CD1c-positive myeloid dendritic cell (primary cell): ENCODE data around the gene PRKAR2B.

ENCODE experiments used
- DNase-seq: peaks from one replicate; pipeline ENCODE4 v3.0.0-alpha.2; 2016; ENCODE audit errors: extremely low spot score

PRKAR2B gene

DNA sequence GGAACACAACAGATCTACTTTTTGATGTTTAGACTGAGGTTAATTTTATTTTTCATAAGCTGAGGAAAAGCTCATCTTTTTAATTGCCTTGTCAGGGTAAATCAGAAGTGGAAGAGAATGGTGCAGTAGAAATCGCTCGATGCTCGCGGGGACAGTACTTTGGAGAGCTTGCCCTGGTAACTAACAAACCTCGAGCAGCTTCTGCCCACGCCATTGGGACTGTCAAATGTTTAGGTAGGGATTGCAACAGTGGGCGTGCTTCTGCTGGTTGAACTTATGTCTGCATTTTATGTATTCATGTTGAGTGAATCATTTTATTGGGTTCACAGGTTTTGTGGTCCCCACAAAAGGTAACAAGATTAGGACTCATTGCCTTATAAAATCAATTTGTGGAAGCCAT, 112.6 kb downstream of the PRKAR2B start:
- DNase-seq, result no peak

DNA sequence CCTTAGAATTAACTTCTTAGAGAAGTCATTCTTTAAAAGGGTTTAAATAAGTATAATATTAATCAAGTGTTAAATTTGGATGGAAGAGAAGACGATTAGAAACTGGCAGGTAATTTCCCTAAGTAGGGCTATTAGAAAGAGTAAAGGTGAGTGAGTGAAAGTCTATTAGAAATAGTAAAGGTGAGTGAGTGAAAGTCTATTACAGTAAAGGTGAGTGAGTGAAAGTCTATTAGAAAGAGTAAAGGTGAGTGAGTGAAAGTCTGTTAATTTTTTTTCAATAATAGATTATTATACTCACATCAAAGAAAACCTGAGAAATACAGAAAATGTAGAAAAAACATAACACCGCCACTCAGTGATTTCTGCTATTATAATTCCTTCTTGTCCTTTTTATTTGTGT, 113.5 kb downstream of the PRKAR2B start:
- no peak for DNase-seq

DNA sequence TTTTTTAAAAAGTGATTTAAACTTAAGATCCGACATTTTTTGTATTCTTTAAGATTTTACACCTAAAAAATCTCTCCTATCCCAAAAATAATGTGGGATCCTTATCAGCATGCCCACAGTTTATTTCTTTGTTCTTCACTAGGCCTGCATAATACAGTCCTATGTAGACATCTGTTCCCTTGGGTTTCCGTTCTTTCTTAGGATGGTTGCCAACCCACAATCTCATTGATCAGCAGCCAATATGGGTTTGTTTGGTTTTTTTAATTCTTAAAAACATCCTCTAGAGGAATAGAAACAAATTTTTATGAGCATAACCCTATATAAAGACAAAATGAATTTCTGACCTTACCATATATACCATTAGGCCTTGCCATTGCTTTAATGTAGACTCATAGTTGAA, 115.9 kb downstream of the PRKAR2B start:
- no peak for DNase-seq

DNA sequence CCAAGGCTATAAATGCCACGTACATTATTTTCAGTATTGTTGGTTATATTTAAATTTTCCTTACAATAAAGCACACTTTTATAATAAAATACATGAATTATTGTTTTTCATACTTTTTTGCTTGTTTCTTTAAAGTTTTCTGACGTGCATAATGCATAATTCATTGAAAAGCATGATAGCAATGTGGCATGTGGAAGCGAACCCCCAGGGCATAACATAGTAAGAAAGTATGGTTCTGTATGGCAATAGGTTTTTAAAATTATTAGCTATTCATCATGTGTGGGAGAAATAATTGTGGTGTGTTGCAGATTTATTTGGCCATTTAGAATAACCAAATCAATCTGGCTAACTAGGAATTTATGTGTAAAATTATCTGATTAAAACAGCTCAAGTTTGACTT, 116.9 kb downstream of the PRKAR2B start:
- DNase-seq, result no peak

- DNase-seq, result no peak
Measured at GRCh38 chr7:107162475-107162874, 118.0 kb downstream of the PRKAR2B start.

DNA sequence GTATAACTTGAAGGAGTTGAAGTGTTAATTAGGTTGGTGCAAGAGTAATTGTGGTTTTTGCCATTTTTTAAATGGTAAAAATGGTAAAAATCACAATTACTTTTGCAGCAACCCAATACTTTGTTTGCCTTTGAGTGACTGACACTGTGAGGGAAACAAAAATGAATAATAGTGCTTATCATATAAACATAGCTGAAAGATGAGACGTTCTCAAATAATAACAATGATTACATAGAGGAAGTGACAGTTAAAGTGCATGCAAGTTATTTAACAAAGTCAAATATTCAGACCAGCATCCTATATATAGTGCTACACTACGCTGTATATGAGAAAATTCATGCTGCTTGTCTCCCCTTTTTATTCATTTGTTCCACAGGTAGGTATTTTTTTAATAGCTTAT, 119.6 kb downstream of the PRKAR2B start:
- DNase-seq, result no peak

- DNase-seq, result no peak
Measured at GRCh38 chr7:107165341-107165740, 120.8 kb downstream of the PRKAR2B start.

DNA sequence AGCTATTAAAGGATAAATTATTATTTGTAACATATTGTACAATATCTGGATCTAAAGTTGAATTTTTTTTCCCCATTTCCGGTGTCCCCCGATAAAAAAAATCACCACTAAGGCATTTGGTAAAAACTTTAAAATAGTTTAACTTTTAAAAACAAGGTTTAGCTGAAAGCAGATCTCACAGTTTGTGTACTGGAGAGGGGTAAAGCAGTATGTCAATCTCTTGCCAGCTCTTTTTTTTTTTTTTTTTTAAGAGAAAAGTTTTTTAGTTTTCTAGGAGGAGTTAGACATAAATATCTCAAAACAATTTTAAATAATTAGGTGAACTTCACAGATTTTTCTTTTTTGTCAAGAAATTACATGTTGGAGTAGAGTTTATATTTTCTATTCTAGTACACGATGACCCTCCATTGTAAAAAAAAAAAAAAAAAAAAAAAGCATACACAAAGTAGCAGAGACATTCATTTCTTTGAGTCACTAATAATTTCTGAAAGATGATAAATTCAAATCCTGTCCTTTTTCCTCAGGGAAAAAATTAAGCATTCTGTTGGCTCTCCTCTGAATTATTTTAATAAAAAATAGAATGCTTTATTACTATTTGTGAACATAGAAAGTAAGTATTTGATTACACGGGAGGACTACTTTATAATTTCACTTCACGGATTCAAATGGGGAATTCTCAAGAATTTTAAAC, 122.4 kb downstream of the PRKAR2B start:
- DNase-seq, result no peak

- peak; percentile 89 for DNase-seq
Measured at GRCh38 chr7:107167483-107168232, 123.2 kb downstream of the PRKAR2B start.

GRCh38 chr7:107168233-107169119, 124.0 kb downstream of the PRKAR2B start, which contains the start of gene HBP1:
Gene HBP1, plus strand, starts transcription at chr7:107169003. Its CDS starts 10,891 bp downstream, at chr7:107179894.
- peak; percentile 99 for DNase-seq

- DNase-seq, result peak; percentile 96
Measured at GRCh38 chr7:107169120-107170050, 124.9 kb downstream of the PRKAR2B start.

DNA sequence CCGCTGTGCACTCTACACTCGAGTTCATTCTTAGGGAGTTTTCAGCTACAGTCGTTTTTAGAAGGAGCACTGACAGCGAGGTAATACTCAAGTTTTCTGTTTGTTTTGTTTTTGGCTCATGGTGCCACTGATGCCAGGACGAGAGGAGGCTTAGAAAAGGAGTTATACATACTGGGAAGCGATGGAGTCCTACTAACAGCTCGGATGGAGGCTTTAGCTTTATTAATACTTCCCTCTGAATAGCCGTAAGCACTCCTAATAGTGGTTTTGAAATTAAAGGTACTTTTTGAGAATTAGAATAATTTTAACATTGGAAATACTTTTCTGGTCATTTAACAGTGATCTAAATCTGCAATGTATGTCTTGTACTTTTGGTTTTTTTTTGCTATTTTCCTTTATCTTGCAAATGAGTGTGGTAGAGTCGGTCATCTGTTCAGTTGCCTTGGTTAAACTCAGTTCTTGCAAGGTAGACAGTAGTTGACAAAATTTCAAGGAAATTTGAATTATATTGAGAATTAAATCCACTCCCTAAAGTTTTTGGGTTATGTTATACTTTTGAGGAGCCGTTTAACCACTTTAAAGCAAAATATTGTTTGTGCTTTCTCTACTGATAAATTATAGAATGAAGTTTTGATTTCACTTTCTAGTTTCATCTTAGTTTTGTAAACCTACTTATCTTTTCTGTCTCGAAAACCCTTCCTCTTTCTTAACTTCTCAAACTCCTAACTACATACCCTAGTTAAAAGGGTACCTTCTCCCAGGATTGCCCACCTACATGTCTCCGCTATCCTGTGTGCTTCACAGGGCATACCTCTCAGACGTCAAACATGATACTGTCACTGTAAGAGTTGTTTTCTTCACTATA, 125.8 kb downstream of the PRKAR2B start:
- peak; percentile 11 for DNase-seq

DNA sequence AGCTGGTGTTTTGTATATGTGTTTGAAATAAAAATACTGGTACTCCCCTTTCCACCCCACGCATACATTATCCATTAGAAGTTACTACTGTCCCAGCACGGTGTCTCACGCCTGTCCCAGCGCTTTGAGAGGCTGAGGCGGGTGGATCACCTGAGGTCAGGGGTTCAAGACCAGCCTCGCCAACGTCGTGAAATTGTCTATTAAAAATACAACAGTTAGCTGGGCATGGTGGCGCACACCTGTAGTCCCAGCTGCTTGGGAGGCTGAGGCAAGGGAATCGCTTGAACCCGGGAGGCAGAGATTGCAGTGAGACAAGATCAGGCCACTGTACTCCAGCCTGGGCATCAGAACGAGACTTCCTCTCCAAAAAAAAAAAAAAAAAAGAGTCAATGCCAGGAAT, 127.0 kb downstream of the PRKAR2B start:
- DNase-seq, result no peak

DNA sequence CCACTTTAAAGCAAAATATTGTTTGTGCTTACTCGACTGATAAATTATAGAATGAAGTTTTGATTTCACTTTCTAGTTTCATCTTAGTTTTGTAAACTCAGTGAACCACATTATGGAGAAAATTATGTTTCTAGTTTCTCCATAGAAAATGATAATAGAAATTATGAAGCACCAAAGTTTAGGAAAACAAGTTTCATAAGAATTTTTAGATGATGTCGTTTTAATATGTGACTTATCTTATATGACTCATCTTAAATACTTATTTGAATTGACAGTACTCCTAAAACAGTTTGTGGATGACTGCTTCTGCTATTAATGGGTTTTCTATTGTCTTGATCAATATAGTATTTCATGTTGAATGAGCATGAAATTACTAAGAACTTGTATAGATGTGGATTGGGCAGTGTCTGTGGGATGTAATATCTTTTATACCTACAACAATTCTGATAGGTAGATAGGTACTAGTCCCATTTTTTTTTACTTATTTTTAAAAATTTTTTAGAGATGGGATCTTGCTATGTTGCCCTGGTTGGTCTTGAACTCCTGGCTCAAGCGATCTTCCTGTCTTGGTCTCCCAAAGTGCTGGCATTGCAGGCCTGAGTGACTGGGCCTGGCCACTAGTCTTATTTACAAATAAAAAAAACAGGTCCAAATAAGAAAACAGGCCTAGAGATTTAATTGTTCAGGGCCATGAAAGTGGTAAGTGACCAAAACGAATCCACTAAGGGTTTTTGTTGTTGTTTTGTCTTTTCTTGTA, 127.9 kb downstream of the PRKAR2B start:
- no peak for DNase-seq

GRCh38 chr7:107173191-107173590, 128.7 kb downstream of the PRKAR2B start:
- DNase-seq, result no peak

DNA sequence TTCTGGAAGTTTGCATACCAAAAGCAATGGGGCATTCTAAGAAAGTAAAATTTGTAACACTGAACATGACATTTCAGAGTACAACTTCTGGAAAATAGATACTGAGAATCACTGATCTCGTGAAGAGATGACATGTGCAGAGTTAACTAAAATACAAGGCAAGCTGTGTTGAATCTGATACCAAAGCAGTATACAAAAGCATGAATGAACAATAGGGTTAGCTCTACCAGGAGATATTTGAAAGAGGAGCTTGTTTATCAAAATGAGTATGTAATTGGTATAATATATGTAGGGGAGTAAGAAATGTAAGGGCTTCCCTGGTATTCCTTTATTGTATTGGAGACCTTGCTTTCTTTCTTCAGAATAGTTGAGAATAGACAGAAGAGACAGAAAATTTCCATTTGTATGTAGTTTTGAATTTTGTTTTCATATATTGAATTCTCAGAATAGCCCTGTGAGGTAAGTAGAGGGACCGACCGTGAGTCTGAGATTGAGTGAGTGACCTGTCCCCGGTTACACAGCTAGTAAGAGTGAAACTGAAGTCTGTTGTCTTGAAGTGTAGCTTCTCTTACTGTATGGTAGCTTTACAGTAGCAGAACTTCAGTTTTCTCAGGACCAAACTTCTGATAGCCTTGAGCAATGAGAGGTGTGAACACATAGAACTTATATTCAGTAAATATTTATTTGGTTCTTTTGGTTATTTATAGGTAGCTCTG, 129.3 kb downstream of the PRKAR2B start:
- DNase-seq, result peak; percentile 11

GRCh38 chr7:107179326-107180164, 135.0 kb downstream of the PRKAR2B start:
- DNase-seq, result no peak

- DNase-seq, result no peak
Measured at GRCh38 chr7:107180378-107180777, 135.9 kb downstream of the PRKAR2B start.
